Ectodermal cell (in vitro differentiated cells): Measurements from ENCODE around the gene PPM1H.
A peak's percentile ranks its signal among the peaks of the same experiment; 100 is the strongest.

Experiments
- H3K27ac ChIP-seq: 2 replicates; pipeline ENCODE4 v1.7.0; 2013; ENCODE audit warnings: mild to moderate bottlenecking, low read depth, low read length; ENCODE audit not compliant: insufficient read depth, poor library complexity, severe bottlenecking
- H3K27me3 ChIP-seq: 2 replicates; pipeline ENCODE4 v1.7.0; 2013; ENCODE audit warnings: mild to moderate bottlenecking, low read length; ENCODE audit not compliant: insufficient read depth, control insufficient read depth, poor library complexity, severe bottlenecking
- H3K36me3 ChIP-seq: one replicate; pipeline ENCODE4 v1.7.0; 2013; ENCODE audit warnings: low read length; ENCODE audit not compliant: control insufficient read depth, insufficient read depth
- H3K4me1 ChIP-seq: one replicate; pipeline ENCODE4 v1.7.0; 2013; ENCODE audit warnings: low read length; ENCODE audit not compliant: control insufficient read depth, insufficient read depth
- H3K4me3 ChIP-seq: 2 replicates; pipeline ENCODE4 v1.7.0; 2013; ENCODE audit warnings: low read depth, low read length, control low read depth; ENCODE audit not compliant: insufficient read depth
- H3K9me3 ChIP-seq: 2 replicates; pipeline ENCODE4 v1.7.0; 2013; ENCODE audit warnings: mild to moderate bottlenecking, low read length, moderate library complexity; ENCODE audit not compliant: control insufficient read depth
- WGBS, 2 experiments: methylation state at CpG; one replicate each; pipeline ENCODE4 v1.1.7; 2013; ENCODE audit warnings: missing lambda C conversion rate in 2 of 2; 5-methylcytosine and 5-hydroxymethylcytosine counted together

The PPM1H gene

DNA sequence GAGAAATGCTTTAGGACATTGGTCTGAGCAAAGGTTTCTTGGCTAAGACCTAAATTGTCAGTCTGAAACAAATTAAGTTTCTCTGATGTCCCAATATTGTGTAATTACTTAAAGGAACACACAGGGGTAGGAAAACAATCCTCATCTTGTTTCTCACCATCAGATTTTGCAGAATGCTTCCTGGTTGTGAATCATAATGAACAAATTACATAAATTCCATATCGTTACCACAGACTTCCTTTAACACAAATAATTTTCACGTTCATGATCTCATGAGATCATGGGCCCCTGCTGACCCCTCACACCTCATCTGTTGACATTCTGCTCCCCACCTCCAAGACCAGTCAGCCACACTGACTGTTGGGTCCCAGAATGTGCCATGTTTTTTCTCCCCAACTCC lies 274.2 kb downstream of the PPM1H start:
- Histone ChIP-seq H3K27me3 (no peaks in the 10 kb centered on the region), H3K4me3 (no peak overlapping the region), H3K4me1 (peaks cover 33% of the 10 kb centered on the region), H3K27ac (no peak overlapping the region), H3K36me3 (no peaks in the 10 kb centered on the region), H3K9me3 (no peaks in the 10 kb centered on the region)
- WGBS, 2 experiments, result 94 to 97% methylated on average over 2 of the region's 2 CpGs

DNA sequence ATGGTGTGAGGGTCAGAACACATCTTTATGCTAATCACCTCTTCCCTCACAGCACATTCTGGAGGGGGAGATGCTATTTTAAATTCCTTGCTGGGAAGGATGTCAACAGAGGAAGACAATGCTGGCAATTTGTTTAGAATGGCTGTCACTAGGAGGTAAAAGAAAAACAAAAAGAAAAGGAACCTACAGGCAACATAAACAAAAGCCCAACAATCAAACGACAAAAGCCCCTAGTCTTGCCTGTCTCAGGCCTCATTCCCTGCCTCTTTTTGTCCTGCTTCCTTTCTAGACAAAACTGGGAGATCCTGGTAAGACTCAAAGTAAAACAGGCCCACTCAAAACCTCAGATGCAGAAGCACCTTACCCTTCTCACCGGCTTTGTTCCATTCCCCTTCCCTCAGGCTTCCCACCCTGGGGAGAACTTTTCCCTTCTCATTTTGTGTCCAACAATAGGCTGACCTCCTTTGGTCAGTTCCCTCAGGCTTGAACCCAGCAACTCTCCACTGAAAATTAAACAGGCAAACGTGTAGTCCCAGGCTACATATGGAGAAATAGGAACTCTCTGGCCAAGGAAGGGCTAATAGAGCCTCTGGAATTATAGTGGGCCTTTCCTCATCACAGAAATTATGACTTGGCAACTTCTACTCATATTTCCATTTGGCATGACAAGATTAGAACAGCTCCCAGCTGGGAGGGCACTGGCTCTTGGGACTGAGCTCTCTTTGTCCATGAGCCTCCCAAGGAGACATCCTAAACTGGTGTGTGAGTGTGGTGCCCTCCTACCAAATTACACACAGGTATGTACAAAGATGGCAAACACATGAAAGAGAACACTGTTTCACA lies 275.3 kb downstream of the PPM1H start:
- 0 to 4% methylated on average over 3 of the region's 3 CpGs for WGBS, 2 experiments
- no peaks in the 10 kb centered on the region for H3K9me3 ChIP-seq
- H3K36me3 ChIP-seq, result no peaks in the 10 kb centered on the region
- H3K4me3 ChIP-seq, result no peak overlapping the region
- H3K27me3 ChIP-seq, result peaks cover 2% of the 10 kb centered on the region
- peak overlapping the region; percentile 78 for H3K27ac ChIP-seq
- H3K4me1 ChIP-seq, result peaks cover 44% of the 10 kb centered on the region

DNA sequence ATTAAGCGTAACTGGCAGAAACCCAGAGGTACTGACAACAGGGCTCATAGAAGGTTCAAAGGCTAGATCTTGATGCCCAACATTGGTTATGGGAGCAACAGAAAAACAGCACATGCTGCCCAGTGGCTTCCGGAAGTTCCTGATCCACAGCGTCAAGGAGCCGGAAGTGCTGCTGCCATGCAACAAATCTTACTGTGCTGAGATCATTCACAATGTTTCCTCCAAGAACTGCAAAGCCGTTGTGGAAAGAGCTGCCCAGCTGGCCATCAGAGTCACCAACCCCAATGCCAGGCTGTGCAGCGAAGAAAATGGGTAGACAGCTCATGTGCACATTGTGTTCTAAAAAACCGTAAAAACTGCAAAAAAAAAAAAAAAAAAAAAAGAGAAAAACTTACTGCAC lies 276.0 kb downstream of the PPM1H start:
- peaks cover 7% of the 10 kb centered on the region for H3K27me3 ChIP-seq
- no peak overlapping the region for H3K4me3 ChIP-seq
- peaks cover 52% of the 10 kb centered on the region for H3K4me1 ChIP-seq
- no peak overlapping the region for H3K27ac ChIP-seq
- 72 to 77% methylated on average over 7 of the region's 7 CpGs for WGBS, 2 experiments
- H3K9me3 ChIP-seq, result no peaks in the 10 kb centered on the region
- no peaks in the 10 kb centered on the region for H3K36me3 ChIP-seq

DNA sequence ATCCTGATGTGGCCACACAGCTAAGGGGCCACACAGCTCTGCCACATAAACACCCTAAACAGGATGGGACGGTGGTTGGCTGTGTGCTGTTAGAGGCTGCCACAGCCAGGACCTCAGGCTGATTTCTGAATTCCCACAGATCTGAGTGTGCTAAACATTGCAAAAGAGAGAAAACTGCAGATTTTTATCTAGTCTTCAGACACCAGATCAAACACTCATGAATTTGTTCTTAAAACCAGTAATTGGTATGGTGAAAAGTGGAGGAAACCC lies 277.7 kb downstream of the PPM1H start:
- H3K27ac ChIP-seq, result no peak overlapping the region
- H3K9me3 ChIP-seq, result no peaks in the 10 kb centered on the region
- H3K36me3 ChIP-seq, result no peaks in the 10 kb centered on the region
- H3K27me3 ChIP-seq, result peaks cover 7% of the 10 kb centered on the region
- WGBS, 2 experiments, result 71 to 78% methylated on average over 1 of the region's 1 CpG
- no peak overlapping the region for H3K4me3 ChIP-seq
- peaks cover 62% of the 10 kb centered on the region for H3K4me1 ChIP-seq

GRCh38 chr12:62656591-62657362 lies 278.2 kb downstream of the PPM1H start:
- Histone ChIP-seq H3K36me3 (no peaks in the 10 kb centered on the region), H3K4me1 (peaks cover 62% of the 10 kb centered on the region), H3K9me3 (no peaks in the 10 kb centered on the region), H3K27me3 (peaks cover 7% of the 10 kb centered on the region), H3K4me3 (no peak overlapping the region), H3K27ac (peak overlapping the region; percentile 40)
- WGBS, 2 experiments, result 31% methylated on average over 6 of the region's 6 CpGs

GRCh38 chr12:62655666-62656151 lies 279.2 kb downstream of the PPM1H start:
- peaks cover 62% of the 10 kb centered on the region for H3K4me1 ChIP-seq
- H3K36me3 ChIP-seq, result no peaks in the 10 kb centered on the region
- peak overlapping the region; percentile 32 for H3K27ac ChIP-seq
- H3K27me3 ChIP-seq, result peaks cover 7% of the 10 kb centered on the region
- H3K4me3 ChIP-seq, result no peak overlapping the region
- no peaks in the 10 kb centered on the region for H3K9me3 ChIP-seq
- 33 to 38% methylated on average over 8 of the region's 8 CpGs for WGBS, 2 experiments

- peak overlapping the region; percentile 20 for H3K27ac ChIP-seq
These were observed 280.4 kb downstream of the PPM1H start for GRCh38 chr12:62654326-62655241.

DNA sequence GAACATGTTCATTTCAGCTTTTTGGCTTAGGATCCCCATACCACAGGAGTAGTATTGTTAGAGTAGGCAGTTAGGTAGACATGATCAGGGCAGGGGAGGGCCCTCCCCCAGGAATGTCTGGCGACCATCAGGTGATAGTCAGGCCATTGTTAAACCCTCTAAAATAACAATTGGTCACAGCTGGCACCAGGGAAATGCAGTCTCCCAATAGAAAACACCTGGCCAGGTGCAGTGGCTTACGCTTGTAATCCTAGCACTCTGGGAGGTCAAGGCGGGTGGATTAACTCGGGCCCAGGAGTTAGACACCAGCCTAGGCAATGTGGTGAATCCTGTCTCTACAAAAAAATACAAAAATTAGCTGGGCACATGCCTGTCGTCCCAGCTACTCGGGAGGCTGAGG lies 281.2 kb downstream of the PPM1H start:
- no peak overlapping the region for H3K27ac ChIP-seq
- WGBS, 2 experiments, result 34 to 38% methylated on average over 6 of the region's 6 CpGs

More at GRCh38 chr12:62654326-62655241, 280.4 kb downstream of the PPM1H start:
- H3K36me3 ChIP-seq, result no peaks in the 10 kb centered on the region
- H3K9me3 ChIP-seq, result no peaks in the 10 kb centered on the region
- H3K4me1 ChIP-seq, result peaks cover 59% of the 10 kb centered on the region
- peaks cover 7% of the 10 kb centered on the region for H3K27me3 ChIP-seq
- no peak overlapping the region for H3K4me3 ChIP-seq
- WGBS, 2 experiments, result 86% methylated on average over 21 of the region's 21 CpGs

GRCh38 chr12:62653304-62653703 lies 281.6 kb downstream of the PPM1H start:
- H3K27me3 ChIP-seq, result peaks cover 7% of the 10 kb centered on the region
- peaks cover 51% of the 10 kb centered on the region for H3K4me1 ChIP-seq
- H3K4me3 ChIP-seq, result no peak overlapping the region
- no peaks in the 10 kb centered on the region for H3K36me3 ChIP-seq
- H3K9me3 ChIP-seq, result no peaks in the 10 kb centered on the region
- 41 to 46% methylated on average over 3 of the region's 3 CpGs for WGBS, 2 experiments
- no peak overlapping the region for H3K27ac ChIP-seq

More for the DNA sequence above, 281.2 kb downstream of the PPM1H start:
- Histone ChIP-seq H3K9me3 (no peaks in the 10 kb centered on the region), H3K4me3 (no peak overlapping the region), H3K27me3 (peaks cover 7% of the 10 kb centered on the region), H3K36me3 (no peaks in the 10 kb centered on the region), H3K4me1 (peaks cover 51% of the 10 kb centered on the region)
